Stimulated activated CD8-positive, alpha-beta memory T cell treated with anti-CD3 and anti-CD28 coated beads, Interleukin-15, amount 100 ng/mL, for 1 hour (primary cell): Measurements from ENCODE around the gene JAKMIP3.

Experiments used
- DNase-seq: peaks from one replicate; pipeline ENCODE4 v3.0.0-alpha.2; 2020; ENCODE audit warnings: low read depth

The JAKMIP3 gene

GRCh38 chr10:132098539-132099388 is 33.0 kb downstream of the JAKMIP3 start:
- no peak for DNase-seq

GRCh38 chr10:132099389-132100090 is 33.8 kb downstream of the JAKMIP3 start:
- DNase-seq, result no peak

- no peak for DNase-seq
Measured at GRCh38 chr10:132100091-132100481, 34.3 kb downstream of the JAKMIP3 start.

- no peak for DNase-seq
Measured at GRCh38 chr10:132100556-132101349, 35.0 kb downstream of the JAKMIP3 start.

GRCh38 chr10:132101529-132101928 is 35.8 kb downstream of the JAKMIP3 start:
- no peak for DNase-seq

- no peak for DNase-seq
Measured at GRCh38 chr10:132102071-132102716, 36.4 kb downstream of the JAKMIP3 start.

GRCh38 chr10:132102717-132103110 is 37.0 kb downstream of the JAKMIP3 start:
- DNase-seq, result no peak

GRCh38 chr10:132103116-132103910 is 37.6 kb downstream of the JAKMIP3 start:
- DNase-seq, result no peak

- DNase-seq, result no peak
Measured at GRCh38 chr10:132104062-132104461, 38.3 kb downstream of the JAKMIP3 start.

- DNase-seq, result no peak
Measured at GRCh38 chr10:132104471-132105301, 38.9 kb downstream of the JAKMIP3 start.

- DNase-seq, result no peak
Measured at GRCh38 chr10:132105302-132105995, 39.7 kb downstream of the JAKMIP3 start.

- DNase-seq, result no peak
Measured at GRCh38 chr10:132106431-132106830, 40.7 kb downstream of the JAKMIP3 start.

- DNase-seq, result no peak
Measured at GRCh38 chr10:132107186-132107948, 41.6 kb downstream of the JAKMIP3 start.

- no peak for DNase-seq
Measured at GRCh38 chr10:132107949-132108877, 42.5 kb downstream of the JAKMIP3 start.

- DNase-seq, result no peak
Measured at GRCh38 chr10:132109341-132110110, 43.8 kb downstream of the JAKMIP3 start.

- DNase-seq, result no peak
Measured at GRCh38 chr10:132110111-132110521, 44.4 kb downstream of the JAKMIP3 start.

- DNase-seq, result no peak
Measured at GRCh38 chr10:132110713-132111112, 45.0 kb downstream of the JAKMIP3 start.
